Smooth muscle cell (in vitro differentiated cells): ENCODE results near the gene LAPTM4A. TPM values are rescaled to one million over a fixed set of nuclear protein-coding genes. Genes with fewer than 3 reads are reported as not detected.
A peak's percentile ranks its signal among the peaks of the same experiment; 100 is the strongest.

ENCODE experiments used
- DNase-seq: peaks from one replicate; lab custom pipeline; 2025; ENCODE audit not compliant: unreplicated experiment; lab: John Stamatoyannopoulos, UW
- H2AFZ ChIP-seq: fragments of 200-600 bp; sonication (generic); 2 replicates; pipeline ENCODE4 v1.6.0; 2016; ENCODE audit warnings: antibody characterized with exemption, low read depth, mild to moderate bottlenecking
- H3F3A ChIP-seq: fragments of 200-600 bp; sonication (generic); 2 replicates; pipeline ENCODE4 v1.6.0; 2017; ENCODE audit warnings: antibody characterized with exemption, low read depth
- H3K27ac ChIP-seq: fragments of 200-600 bp; sonication (generic); 2 replicates; pipeline ENCODE4 v1.5.1; 2016; ENCODE audit warnings: low read depth, mild to moderate bottlenecking
- H3K27me3 ChIP-seq: fragments of 200-600 bp; sonication (generic); 2 replicates; pipeline ENCODE4 v1.6.1; 2016; ENCODE audit warnings: low read depth, mild to moderate bottlenecking
- H3K36me3 ChIP-seq: fragments of 200-600 bp; sonication (generic); 2 replicates; pipeline ENCODE4 v1.5.1; 2016; ENCODE audit warnings: low read depth
- H3K4me1 ChIP-seq: fragments of 200-600 bp; sonication (generic); 2 replicates; pipeline ENCODE4 v1.5.1; 2016; ENCODE audit warnings: low read depth
- H3K4me2 ChIP-seq: fragments of 200-600 bp; sonication (generic); 2 replicates; pipeline ENCODE4 v1.6.0; 2016; ENCODE audit warnings: mild to moderate bottlenecking
- H3K4me3 ChIP-seq: fragments of 200-600 bp; sonication (generic); 2 replicates; pipeline ENCODE4 v1.5.1; 2016; ENCODE audit warnings: mild to moderate bottlenecking
- H3K79me2 ChIP-seq: fragments of 200-600 bp; sonication (generic); 2 replicates; pipeline ENCODE4 v1.6.0; 2016; ENCODE audit warnings: low read depth, mild to moderate bottlenecking
- H3K9ac ChIP-seq: fragments of 200-600 bp; sonication (generic); 2 replicates; pipeline ENCODE4 v1.6.0; 2016; ENCODE audit warnings: low read depth
- H3K9me3 ChIP-seq: fragments of 200-600 bp; sonication (generic); replicated peaks from 2 replicates; pipeline ENCODE4 v1.5.1; 2016; ENCODE audit warnings: low read depth
- H4K20me1 ChIP-seq: fragments of 200-600 bp; sonication (generic); 2 replicates; pipeline ENCODE4 v1.6.0; 2016; ENCODE audit warnings: low read depth
- CTCF ChIP-seq: fragments of 200-600 bp; sonication (generic); IDR thresholded peaks from 2 replicates; pipeline ENCODE4 v1.5.1; 2017; ENCODE audit warnings: borderline replicate concordance, mild to moderate bottlenecking, antibody characterized with exemption; ENCODE audit not compliant: insufficient read depth, poor library complexity, severe bottlenecking
- WGBS: methylation state at CpG from one replicate; pipeline ENCODE4 v1.1.7; 2016; ENCODE audit warnings: low lambda C conversion rate; 5-methylcytosine and 5-hydroxymethylcytosine counted together
- polyA plus RNA-seq: library from polyadenylated mRNA; unstranded; fragments of >200 nt; fragmentation: Nextera tagmentation; extraction: Ambion mirVana; gene quantifications from 2 replicates; pipeline ENCODE4 v1.2.1, GENCODE V29; 2016
- total RNA-seq: library from RNA; depleted of rRNA; stranded (reverse); fragments of >200 nt; gene quantifications from 2 replicates; pipeline ENCODE4 v1.2.3, GENCODE V29; 2014

Gene LAPTM4A
- total and polyA plus RNA-seq, 2 experiments from 2014 or later, result 423 to 466 TPM

DNA sequence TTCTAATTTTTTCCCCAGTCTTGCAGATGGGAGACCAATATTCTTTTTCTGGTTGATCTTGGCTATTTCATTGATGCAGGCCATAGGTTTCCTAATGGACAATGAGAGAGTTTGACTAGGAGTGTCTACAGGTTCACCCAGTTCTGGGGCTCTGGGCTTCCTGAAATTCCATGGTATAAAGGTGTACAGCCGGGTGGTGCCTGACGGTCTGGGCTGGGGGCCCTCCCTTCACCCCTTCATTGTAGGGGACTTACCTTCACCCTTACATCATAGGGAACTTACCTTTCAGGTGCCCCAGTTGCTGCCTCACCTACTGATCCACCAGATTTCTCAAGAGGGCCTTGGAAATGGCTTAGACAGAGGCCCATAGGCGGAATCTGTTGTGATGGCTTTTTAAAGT, 13.0 kb upstream of the LAPTM4A start:
- peak overlapping the region; percentile 97 for H3K27ac ChIP-seq
- no peak for TF ChIP-seq CTCF
- DNase-seq, result no peak

GRCh38 chr2:20062615-20063545, 11.5 kb upstream of the LAPTM4A start:
- Histone ChIP-seq H2AFZ (no peak overlapping the region), H4K20me1 (no peaks in the 10 kb centered on the region), H3K79me2 (no peaks in the 10 kb centered on the region), H3K9ac (peak overlapping the region; percentile 70), H3K4me1 (peaks cover 7% of the 10 kb centered on the region), H3K27ac (peak overlapping the region; percentile 97), H3K27me3 (no peaks in the 10 kb centered on the region), H3K4me3 (no peak overlapping the region), H3F3A (peaks cover 23% of the 10 kb centered on the region), H3K9me3 (no peaks in the 10 kb centered on the region), H3K36me3 (no peaks in the 10 kb centered on the region), H3K4me2 (peak overlapping the region; percentile 71)
- DNase-seq, result no peak
- WGBS, result 45% methylated on average over 11 of the region's 11 CpGs
- no peak for TF ChIP-seq CTCF

More for the DNA sequence above, 13.0 kb upstream of the LAPTM4A start:
- Histone ChIP-seq H3K9me3 (no peaks in the 10 kb centered on the region), H4K20me1 (no peaks in the 10 kb centered on the region), H3K4me1 (peaks cover 7% of the 10 kb centered on the region), H3K4me2 (no peak overlapping the region), H3K4me3 (no peak overlapping the region), H3F3A (peaks cover 23% of the 10 kb centered on the region), H3K27me3 (no peaks in the 10 kb centered on the region), H3K36me3 (no peaks in the 10 kb centered on the region), H3K9ac (no peak overlapping the region), H2AFZ (no peak overlapping the region), H3K79me2 (no peaks in the 10 kb centered on the region)
- 88% methylated on average over 3 of the region's 3 CpGs for WGBS

- Histone ChIP-seq H3K4me2 (peak overlapping the region; percentile 71), H2AFZ (no peak overlapping the region)
- 95% methylated on average over 5 of the region's 5 CpGs for WGBS
Observed at GRCh38 chr2:20061940-20062339, 10.5 kb upstream of the LAPTM4A start.

More at GRCh38 chr2:20061940-20062339, 10.5 kb upstream of the LAPTM4A start:
- peaks cover 23% of the 10 kb centered on the region for H3F3A ChIP-seq
- H3K9me3 ChIP-seq, result no peaks in the 10 kb centered on the region
- no peaks in the 10 kb centered on the region for H3K36me3 ChIP-seq
- H3K27ac ChIP-seq, result peak overlapping the region; percentile 97
- H3K4me3 ChIP-seq, result no peak overlapping the region
- no peaks in the 10 kb centered on the region for H3K79me2 ChIP-seq
- DNase-seq, result no peak
- peaks cover 7% of the 10 kb centered on the region for H3K4me1 ChIP-seq
- H3K27me3 ChIP-seq, result no peaks in the 10 kb centered on the region
- no peak overlapping the region for H3K9ac ChIP-seq
- no peaks in the 10 kb centered on the region for H4K20me1 ChIP-seq
- no peak for TF ChIP-seq CTCF
